ENCODE measurements around the gene RPL27.

DNA sequence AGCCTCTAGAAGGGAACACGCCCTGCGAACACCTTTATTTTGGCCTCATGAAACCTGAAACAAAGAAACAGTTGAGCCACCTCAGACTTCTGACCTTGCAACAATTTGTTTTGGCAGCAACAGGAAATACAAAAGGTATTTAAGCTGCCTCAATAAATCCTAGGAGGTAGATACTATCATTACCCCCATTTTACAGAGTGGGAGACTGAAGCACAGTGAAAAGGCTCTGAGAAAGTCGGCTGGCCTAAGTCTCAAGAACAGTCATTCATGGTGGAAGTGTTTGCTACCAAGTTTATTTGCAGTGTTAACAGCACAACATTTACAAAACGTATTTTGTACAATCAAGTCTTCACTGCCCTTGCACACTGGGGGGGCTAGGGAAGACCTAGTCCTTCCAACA lies 45.8 kb downstream of the RPL27 start:
- no peak for TF ChIP-seq EZH2 (IDR thresholded peaks at IDR 0.05)
- no peak for TF ChIP-seq POLR2AphosphoS5 (IDR thresholded peaks at IDR 0.05; ENCODE audit: borderline replicate concordance, low read depth, low read length)
- no peak for TF ChIP-seq FOXP2 (optimal IDR thresholded peaks at IDR 0.05; ENCODE audit: control extremely low read depth, extremely low read length, insufficient read depth)

All from SK-N-MC (cell line).